H1 (cell line): Measurements from ENCODE around the gene SAFB. TPM values are rescaled to one million over a fixed set of nuclear protein-coding genes. Genes with fewer than 3 reads are reported as not detected.

Experiments
- CBX8 ChIP-seq: fragments of 300-800, 300-1000 bp; sonication (generic); IDR thresholded peaks from 2 replicates; pipeline ENCODE4 v1.7.1; 2016; ENCODE audit warnings: low read depth, low read length, borderline replicate concordance
- polyA plus RNA-seq, 7 experiments: library from polyadenylated mRNA; depleted of rRNA in 3 of 7; stranded (reverse) in 5 of 7; unstranded in 2 of 7; fragments of >200 nt in 5 of 7; fragments of 200-250 nt in 2 of 7; gene quantifications; 1 replicate in 5 of 7; 2 replicates in 1 of 7; 4 replicates in 1 of 7; pipeline versions ENCODE4 v1.2.1 to v1.2.3, GENCODE V29; 2011 to 2013; ENCODE audit warnings: missing spikeins in 2 of 7, mixed read lengths in 2 of 7
- total RNA-seq: library from RNA; stranded (reverse); fragmentation: NEBNext Ultra II Directional; extraction: Animal tissue kit (Norgen Biotek cat#: 25700); gene quantifications from 2 replicates; pipeline ENCODE4 v1.2.1, GENCODE V29; 2021
- TF ChIP-seq, protein P1 (sequence below): IDR thresholded peaks from 2 replicates; pipeline ENCODE4 v1.6.1; 2011; ENCODE audit warnings: low read depth, mild to moderate bottlenecking, low read length; ENCODE audit not compliant: insufficient read depth

Gene SAFB
- total and polyA plus RNA-seq, 2 of the 8 experiments (the other 6 are each of a cell fraction or from before 2014, with no cell fraction given): 27.0 to 110 TPM

DNA sequence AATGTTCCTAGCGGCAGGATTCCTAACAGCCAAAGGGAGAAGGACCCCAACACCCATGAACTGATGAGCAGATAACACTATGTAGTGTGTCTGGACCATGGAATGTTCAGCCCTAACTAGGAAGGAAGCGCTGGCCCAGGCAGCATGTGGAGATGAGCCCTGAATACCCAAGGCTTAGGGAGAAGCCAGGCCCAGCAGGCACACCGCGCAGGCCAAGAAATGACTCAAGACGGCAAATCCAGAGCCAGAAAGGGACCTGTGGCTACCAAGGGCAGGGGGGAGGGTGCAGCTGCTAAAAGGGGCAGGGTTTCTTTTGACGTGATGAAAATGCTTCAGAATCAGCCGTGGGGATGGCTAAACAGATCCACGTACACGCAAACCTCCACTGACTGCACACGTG lies 34.4 kb upstream of the SAFB start (continued):
- TF ChIP-seq, protein P1, sequence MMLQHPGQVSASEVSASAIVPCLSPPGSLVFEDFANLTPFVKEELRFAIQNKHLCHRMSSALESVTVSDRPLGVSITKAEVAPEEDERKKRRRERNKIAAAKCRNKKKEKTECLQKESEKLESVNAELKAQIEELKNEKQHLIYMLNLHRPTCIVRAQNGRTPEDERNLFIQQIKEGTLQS: no peak
- no peak for TF ChIP-seq CBX8
